GM19043 (cell line): ENCODE data around the gene C1QTNF8.

Experiments used
- ATAC-seq: cut with Tn5 transposase; IDR thresholded peaks from one replicate; pipeline ENCODE4 v1.9.1; 2021; ENCODE audit warnings: low read depth; ENCODE audit not compliant: unreplicated experiment

The C1QTNF8 gene

GRCh38 chr16:1127971-1128715 is 32.1 kb upstream of the C1QTNF8 start:
- ATAC-seq, result no peak

GRCh38 chr16:1127101-1127500 is 31.1 kb upstream of the C1QTNF8 start:
- ATAC-seq, result no peak

DNA sequence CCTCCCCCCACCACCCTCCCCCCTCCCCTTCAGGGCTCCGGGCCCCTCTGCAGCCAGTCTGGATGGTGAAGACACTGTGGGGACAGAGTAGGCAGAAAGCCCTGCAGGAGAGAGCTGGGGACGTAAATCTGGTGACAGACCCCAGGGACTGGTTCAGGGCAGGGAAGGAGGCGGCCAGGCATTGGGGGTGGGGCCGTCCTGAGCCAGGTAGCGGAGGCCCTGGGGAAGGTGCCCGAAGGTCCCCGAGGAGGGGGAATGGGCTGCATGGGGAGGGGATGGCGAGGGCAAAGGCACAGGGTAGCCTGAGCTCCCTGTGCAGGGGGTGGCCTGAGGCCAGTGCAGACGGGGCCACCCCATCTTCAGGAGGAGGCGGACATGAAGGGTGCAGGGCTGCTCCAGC is 30.5 kb upstream of the C1QTNF8 start:
- ATAC-seq, result no peak

- no peak for ATAC-seq
Observed at GRCh38 chr16:1126044-1126443, 30.0 kb upstream of the C1QTNF8 start.

- no peak for ATAC-seq
Observed at GRCh38 chr16:1125471-1125870, 29.4 kb upstream of the C1QTNF8 start.

DNA sequence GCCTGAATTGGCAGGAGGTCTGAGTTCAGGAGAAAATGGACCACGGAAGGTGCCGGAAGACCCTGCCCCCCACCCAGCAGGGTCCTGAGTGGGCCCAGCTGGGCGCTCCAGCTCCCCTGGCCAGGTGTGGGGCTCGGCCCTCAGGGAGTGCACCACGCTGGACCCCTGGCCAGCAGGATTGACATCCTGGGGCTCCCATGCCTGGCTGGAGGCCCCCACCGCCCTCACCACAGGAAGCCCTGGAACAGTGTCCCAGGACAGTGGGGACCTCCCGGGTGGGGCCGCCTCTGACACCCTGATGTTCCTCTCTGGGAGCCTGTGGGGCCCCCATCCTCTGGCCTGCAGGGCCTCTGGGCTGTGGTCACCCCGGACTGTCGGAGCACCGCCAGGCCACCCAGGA is 28.8 kb upstream of the C1QTNF8 start:
- ATAC-seq, result no peak

DNA sequence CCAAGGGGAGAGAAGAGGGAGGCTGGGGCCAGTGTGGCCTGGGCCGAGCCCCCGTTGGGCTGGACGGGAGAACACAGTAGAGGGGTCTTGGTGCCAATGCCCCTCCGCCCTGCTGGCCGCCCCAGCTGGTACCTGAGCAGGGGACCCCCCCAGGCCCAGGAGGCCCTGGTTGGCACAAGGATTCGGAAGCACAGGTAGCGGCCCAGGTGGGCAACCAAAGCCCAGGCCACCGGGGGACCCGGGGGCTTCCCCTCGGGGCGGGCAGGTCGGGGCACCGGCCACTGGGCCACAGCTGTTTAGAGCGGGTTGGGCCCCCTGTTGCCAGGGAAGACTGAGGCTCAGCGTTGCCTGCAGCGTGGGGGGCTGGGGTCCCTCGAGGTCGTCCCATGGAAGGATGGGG is 28.2 kb upstream of the C1QTNF8 start:
- ATAC-seq, result no peak

DNA sequence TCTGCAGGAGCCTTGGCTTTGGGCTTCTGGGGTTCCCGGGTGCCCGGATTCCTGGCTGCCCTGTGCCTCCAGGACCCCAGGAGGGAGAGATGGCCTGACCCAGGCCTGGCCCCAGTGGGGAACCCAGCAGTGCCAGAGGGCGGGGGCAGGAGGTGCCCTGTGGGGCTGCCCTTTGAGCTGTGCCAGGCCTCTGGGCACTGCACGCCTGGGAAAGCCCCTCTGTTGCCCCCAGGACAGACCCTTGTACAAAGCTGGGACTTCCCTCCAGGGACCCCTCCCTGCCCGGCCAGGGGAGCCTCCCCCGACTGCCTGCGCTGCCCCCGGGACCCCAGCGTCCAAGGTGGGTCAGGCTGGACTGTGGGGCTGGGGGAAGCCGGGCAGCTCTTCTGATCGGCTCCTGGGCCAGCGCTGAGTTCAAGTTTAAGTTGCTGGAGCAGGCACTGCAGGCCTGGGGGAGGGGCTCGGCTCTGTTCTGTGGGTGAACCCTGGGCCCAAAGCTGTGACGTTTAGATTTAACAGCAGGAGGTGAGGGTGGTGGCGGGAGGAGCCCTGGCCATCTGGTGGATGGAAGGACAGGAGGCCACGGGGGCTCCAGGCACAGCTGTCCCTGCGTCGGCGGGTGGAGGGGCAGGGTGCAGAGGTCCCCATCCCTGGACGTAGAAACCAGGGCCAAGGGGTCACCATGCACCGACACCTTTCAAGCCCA is 27.6 kb upstream of the C1QTNF8 start:
- ATAC-seq, result no peak

- no peak for ATAC-seq
Observed at GRCh38 chr16:1122398-1122765, 26.3 kb upstream of the C1QTNF8 start.

- ATAC-seq, result no peak
Observed at GRCh38 chr16:1121601-1122397, 25.8 kb upstream of the C1QTNF8 start.

DNA sequence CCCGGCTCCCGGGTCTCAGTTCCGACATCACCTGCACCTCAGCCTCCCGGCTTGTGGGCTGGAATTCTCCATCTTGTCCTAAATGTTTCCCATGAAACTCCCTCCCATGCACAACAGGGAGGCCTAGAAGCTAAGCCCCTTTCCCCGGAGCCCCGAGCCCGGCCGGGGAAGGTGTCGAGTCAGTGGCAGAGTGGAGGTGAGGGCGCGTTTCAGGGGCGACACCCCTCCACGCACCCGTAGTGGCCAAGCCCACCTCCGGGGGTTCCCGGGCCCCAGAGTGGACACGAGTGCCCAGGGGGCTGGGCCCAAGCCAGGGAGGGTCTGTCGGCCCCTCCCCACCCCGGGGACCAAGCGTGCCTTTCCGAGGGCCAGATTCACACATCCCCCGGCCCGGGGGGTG is 25.0 kb upstream of the C1QTNF8 start:
- no peak for ATAC-seq

DNA sequence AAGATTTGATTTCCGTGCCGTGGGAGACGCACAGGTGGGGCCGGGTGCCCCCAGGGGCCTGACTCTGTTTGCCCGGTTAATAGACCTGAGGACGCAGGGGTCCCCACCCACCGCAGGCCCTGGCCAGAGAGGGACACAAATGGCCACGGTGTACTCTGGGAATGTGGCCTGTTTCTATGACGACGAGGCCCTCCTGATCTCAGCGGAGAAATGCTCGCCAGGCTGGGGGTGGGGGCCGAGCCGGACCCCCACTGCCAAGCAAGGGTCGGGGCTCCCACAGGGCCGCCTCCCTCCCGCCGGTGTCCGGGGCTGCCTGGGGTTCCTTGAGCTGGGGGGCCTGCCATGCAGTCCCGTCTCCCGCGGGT is 24.5 kb upstream of the C1QTNF8 start:
- ATAC-seq, result no peak

DNA sequence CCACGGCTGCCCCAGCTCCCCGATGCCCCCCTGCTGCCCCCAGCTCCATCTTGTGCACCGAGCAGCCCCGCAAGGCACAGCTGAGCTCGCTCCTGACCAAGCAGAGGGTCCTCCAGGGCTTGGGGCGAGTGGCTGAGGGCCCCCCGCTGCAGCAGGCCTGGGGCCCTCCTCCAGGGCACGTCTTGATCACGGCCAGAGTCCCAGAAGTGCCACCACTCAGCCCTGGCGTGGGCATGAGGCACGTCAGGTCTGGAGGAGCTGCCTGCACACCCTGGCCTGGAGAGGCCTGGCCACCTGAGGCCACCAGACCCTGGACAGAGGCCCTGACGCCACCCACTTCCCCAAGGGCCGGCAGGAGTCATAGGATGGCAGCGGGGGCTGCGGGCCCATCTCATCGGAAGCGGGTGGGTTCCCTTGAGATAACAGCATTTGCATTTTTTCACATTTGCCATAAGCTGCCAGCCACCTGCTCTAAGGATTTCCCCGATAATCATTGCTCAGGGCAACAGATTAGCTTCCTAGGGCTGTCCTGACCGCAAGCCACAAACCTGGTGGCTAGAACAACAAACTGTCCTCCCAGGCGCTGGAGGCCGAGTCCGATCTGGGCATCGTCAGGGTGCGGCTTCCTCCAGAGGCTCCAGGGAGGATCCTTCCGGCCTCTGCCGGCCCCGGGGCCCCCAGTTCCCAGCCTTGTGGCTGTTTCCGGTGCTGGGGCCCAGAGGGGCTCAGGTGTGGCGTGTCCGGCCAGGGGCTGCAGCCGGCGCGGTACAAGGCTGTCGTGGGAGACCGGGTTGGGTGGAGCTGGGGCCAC is 23.9 kb upstream of the C1QTNF8 start:
- no peak for ATAC-seq

DNA sequence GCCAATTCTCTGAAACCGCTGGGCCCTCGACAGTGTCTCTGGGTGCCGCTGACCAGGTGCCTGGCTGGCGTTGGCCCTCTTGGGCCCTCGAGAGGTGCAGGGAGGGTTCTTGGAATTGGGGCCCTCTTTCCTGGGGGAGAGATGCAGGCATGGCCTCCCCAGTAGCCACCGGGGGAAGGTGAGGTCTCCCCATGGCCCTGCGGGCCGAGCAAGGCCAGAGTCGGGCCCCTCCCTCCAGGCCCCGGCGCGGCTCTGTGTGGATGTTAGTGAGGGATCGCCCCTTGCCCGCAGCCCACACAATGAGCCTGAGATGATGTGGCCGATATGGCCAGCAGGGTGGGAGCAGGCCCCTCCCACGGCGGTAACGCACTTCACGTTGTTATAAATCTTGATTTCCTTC is 23.1 kb upstream of the C1QTNF8 start:
- ATAC-seq, result no peak

DNA sequence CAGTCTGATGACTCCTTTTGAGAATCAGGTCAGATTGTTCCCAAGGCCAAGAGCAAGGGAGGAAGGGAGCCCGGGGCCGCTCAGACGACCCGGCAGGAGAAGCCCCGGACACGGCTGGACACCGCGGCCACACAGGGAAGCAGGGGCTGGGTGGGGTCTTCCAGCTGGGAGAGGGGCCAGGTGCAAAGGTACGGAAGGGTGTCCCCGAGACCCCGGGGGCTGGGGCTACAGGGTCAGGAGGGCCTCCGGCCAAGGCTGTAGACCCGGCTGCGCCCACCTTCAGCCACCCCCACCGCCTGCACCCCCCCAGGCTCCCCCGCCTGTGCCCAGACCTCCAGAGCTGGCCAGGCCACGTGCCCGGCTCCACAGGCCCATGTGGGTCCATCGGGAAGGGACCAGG is 21.9 kb upstream of the C1QTNF8 start:
- ATAC-seq, result no peak

DNA sequence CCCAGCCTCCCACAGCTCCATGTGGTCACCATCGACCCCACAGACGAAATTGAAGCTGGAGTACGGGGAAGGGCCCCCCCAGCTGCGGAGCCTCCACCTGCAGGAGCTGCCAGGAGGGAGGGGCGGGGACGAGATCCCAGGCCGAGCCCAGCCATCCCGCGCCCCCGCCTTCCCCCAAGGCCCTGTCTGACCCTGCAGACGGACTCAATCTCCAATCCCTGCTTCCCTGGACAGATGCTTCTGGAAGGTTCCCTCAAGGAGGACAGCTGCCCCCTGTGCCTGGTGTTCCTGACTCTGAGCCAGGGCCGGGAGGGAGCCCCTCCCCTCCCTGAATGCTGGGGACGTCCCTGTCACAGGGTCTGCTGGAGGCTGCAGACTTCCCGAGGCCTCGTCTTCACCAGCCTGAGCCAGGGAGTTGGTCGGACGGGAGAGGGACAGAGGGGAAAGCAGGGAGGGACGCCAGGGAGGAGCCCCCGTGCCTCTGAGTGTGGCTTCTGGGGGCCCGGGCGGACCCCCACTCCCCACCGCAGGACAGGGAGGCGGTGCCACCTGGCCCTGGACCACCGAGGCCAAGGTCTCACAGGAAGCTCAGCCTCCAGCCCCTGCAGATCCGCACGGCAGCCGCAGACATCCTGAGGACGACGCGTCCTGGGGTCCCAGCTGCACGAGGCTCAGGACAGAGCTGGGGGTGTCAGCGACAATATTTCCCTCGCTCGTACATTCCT is 21.3 kb upstream of the C1QTNF8 start:
- no peak for ATAC-seq

- ATAC-seq, result no peak
Observed at GRCh38 chr16:1116693-1117077, 20.6 kb upstream of the C1QTNF8 start.

GRCh38 chr16:1113889-1114526 is 18.0 kb upstream of the C1QTNF8 start:
- ATAC-seq, result no peak

DNA sequence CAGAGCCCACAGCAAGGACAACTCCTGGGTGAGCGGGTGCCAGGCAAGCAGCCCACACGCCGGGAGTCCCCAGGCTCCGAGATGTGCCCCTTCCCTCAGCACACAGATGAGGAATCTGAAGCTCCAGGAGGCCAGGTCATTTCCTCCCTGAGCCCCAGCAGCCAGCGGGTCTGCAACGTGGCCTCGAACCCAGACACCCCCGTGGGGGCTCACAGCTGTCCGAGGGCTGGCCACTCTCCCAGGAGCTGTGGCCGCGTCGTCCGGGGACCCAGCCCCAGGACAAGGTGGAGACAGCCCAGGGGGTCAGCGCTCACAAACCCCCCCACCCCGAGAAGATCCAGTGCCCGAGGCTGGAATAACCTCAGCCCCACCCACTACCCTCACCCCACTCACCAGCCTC is 17.4 kb upstream of the C1QTNF8 start:
- no peak for ATAC-seq
